Vagina (tissue), 2 donors: ENCODE results near the gene HOXB3. TPM values are rescaled to one million over a fixed set of nuclear protein-coding genes. Genes with fewer than 3 reads are reported as not detected.

ENCODE experiments used
- DNase-seq, 2 donors: peaks; one replicate each; pipeline ENCODE4 v3.0.0-alpha.2; 2017; ENCODE audit errors: extremely low spot score in 2 of 2
- H3K27ac ChIP-seq: fragments of 200-600 bp; sonication (generic); one replicate; pipeline ENCODE4 v1.5.1; 2019
- H3K27me3 ChIP-seq: fragments of 200-600 bp; sonication (generic); one replicate; pipeline ENCODE4 v1.5.1; 2019
- H3K36me3 ChIP-seq, 2 donors: fragments of 200-600 bp; sonication (generic); one replicate each; pipeline ENCODE4 v1.5.1; 2017 to 2019
- H3K4me1 ChIP-seq: fragments of 200-600 bp; sonication (generic); one replicate; pipeline ENCODE4 v1.5.1; 2019
- H3K4me3 ChIP-seq, 2 donors: fragments of 200-600 bp; sonication (generic); 1 replicate in 1 of 2; 2 replicates in 1 of 2; pipeline ENCODE4 v1.5.1; 2016 to 2019
- H3K9me3 ChIP-seq: fragments of 200-600 bp; sonication (generic); one replicate; pipeline ENCODE4 v1.5.1; 2019
- POLR2A ChIP-seq, 2 donors: fragments of 450-650 bp; IDR thresholded peaks; one replicate each; pipeline ENCODE4 v1.6.1; 2017; ENCODE audit warnings: antibody characterized with exemption in 2 of 2, mild to moderate bottlenecking in 2 of 2, moderate library complexity in 2 of 2
- POLR2AphosphoS5 ChIP-seq, 2 donors: sonication (generic); formaldehyde crosslinking; IDR thresholded peaks; one replicate each; pipeline ENCODE4 v1.9.0; 2017; ENCODE audit warnings: antibody characterized with exemption in 2 of 2, mild to moderate bottlenecking in 2 of 2, low read depth in 1 of 2; ENCODE audit not compliant: insufficient read depth in 1 of 2
- intact Hi-C: fragments of 100-400 bp; cut with DNase I; formaldehyde crosslinking; loops from one replicate; pipeline ENCODE4 v1.15.1; 2023
- total RNA-seq: library from RNA; depleted of rRNA; stranded (reverse); fragments of >200 nt; gene quantifications from one replicate; pipeline ENCODE4 v1.2.3, GENCODE V29; 2016
- TF ChIP-seq, protein P1 (sequence below), 3 experiments: fragments of 450-650 bp in 2 of 3; fragments of 200-600 bp in 1 of 3; sonication (generic) in 1 of 3; IDR thresholded peaks; one replicate each; pipeline ENCODE4 v1.5.1; 2017 to 2019; ENCODE audit warnings: antibody characterized with exemption in 3 of 3, mild to moderate bottlenecking in 2 of 3, moderate library complexity in 2 of 3

HOXB3 gene
- total RNA-seq, 1 donor from 2014 or later, result 17.7 TPM

DNA sequence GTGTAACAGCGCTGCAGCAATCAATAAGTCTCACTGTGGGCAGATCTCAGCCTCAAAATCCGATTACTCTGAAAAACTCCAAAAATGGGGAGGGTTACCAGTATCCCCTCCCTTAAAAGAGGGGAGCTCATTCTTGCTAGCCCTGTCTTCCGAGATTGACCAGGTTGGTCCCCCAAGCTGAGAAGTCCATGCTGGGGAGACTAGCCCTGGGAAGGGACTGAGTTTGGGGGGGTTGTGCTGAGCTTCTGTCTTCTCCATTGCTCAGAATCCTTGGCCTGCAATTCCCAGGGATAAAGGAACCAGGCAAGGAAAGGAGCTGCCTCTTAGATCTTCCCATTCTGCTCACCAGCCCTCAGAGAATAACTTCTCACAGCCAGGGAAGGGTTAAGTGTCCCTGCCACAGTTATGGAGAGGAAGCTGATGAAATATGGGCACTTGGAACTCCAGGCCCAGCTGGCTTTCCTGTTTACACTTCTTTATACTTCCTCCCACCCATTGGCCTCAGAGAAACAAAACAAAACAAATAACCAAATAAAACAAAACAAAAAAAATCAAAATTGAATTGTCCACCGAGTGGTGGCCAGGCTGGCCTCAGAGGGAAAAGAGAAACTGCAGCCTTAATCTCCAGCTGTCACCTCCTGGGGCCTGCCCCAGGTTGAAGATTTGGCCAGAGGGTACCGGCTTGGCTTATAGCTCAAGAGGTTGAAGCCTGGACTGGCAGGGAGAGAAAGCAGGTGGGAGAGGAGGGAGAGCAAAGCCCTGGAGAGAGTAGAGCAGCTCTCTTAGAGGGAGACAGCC lies 2.6 kb downstream of the HOXB3 start:
- Histone ChIP-seq H3K36me3 (no peaks in the 10 kb centered on the region), H3K27me3 (no peaks in the 10 kb centered on the region), H3K9me3 (no peaks in the 10 kb centered on the region), H3K27ac (peak overlapping the region; percentile 8), H3K4me1 (peaks cover 15% of the 10 kb centered on the region), H3K4me3 (no peak overlapping the region)
- intact Hi-C loops, result no loop called here
- TF ChIP-seq POLR2A (IDR thresholded peaks at IDR 0.05) (no peak), POLR2AphosphoS5 (IDR thresholded peaks at IDR 0.05; ENCODE audit: insufficient read depth in 1 of 2, low read depth in 1 of 2) (no peak)
- TF ChIP-seq, protein P1, sequence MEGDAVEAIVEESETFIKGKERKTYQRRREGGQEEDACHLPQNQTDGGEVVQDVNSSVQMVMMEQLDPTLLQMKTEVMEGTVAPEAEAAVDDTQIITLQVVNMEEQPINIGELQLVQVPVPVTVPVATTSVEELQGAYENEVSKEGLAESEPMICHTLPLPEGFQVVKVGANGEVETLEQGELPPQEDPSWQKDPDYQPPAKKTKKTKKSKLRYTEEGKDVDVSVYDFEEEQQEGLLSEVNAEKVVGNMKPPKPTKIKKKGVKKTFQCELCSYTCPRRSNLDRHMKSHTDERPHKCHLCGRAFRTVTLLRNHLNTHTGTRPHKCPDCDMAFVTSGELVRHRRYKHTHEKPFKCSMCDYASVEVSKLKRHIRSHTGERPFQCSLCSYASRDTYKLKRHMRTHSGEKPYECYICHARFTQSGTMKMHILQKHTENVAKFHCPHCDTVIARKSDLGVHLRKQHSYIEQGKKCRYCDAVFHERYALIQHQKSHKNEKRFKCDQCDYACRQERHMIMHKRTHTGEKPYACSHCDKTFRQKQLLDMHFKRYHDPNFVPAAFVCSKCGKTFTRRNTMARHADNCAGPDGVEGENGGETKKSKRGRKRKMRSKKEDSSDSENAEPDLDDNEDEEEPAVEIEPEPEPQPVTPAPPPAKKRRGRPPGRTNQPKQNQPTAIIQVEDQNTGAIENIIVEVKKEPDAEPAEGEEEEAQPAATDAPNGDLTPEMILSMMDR (IDR thresholded peaks at IDR 0.05), result no peak
- no peak for DNase-seq

DNA sequence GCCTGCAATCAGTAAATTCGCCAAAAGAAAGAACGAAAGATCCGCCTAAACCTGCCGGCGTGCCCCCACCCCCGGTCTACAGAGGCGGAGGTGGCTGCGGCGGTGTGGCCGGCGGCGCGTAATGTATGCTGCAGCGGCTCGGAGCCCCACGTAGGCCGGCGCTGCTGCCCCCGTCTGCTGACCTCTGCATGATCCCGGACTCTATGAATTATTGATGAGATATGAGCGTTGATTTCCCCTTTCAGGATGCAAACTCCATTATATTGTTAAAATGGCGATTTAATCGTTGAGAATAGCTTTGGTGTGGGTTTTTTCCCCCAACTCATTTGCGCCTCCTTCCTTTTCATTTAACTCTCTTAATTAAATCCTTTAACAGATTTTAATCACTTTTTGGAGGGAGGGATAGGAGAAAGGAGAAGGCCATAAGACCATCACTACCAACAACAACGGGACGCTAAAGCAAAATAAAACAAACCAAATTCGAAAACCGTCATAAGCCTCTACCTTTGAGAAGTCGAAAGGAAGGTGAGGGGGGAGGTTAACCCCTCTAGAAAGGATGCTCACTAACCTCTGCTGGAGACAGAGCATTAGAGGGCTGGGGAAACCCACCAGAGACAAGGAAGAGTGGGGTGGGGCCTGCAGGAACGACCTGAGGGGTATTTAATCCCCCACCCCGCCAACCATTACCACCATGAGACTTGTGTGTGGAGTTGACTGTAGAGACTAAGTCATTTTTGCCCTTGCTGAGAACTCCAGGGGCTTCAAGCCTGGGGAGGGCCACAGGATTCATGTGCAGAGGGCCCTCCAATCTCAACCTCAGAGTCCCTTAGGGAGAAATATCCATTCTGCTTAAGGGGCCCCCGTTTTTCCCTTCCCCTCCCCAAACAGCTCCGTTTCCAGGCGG lies 3.4 kb downstream of the HOXB3 start:
- H3K9me3 ChIP-seq, result no peaks in the 10 kb centered on the region
- no peak for DNase-seq
- intact Hi-C loops, result no loop called here
- H3K27ac ChIP-seq, result peak overlapping the region; percentile 27
- H3K36me3 ChIP-seq, result no peaks in the 10 kb centered on the region
- peak overlapping the region; percentile 55 to 56 for H3K4me3 ChIP-seq
- peaks cover 20% of the 10 kb centered on the region for H3K4me1 ChIP-seq
- TF ChIP-seq, protein P1 (IDR thresholded peaks at IDR 0.05), result no peak
- TF ChIP-seq POLR2A (IDR thresholded peaks at IDR 0.05) (no peak), POLR2AphosphoS5 (IDR thresholded peaks at IDR 0.05; ENCODE audit: insufficient read depth in 1 of 2, low read depth in 1 of 2) (no peak)
- H3K27me3 ChIP-seq, result no peaks in the 10 kb centered on the region

DNA sequence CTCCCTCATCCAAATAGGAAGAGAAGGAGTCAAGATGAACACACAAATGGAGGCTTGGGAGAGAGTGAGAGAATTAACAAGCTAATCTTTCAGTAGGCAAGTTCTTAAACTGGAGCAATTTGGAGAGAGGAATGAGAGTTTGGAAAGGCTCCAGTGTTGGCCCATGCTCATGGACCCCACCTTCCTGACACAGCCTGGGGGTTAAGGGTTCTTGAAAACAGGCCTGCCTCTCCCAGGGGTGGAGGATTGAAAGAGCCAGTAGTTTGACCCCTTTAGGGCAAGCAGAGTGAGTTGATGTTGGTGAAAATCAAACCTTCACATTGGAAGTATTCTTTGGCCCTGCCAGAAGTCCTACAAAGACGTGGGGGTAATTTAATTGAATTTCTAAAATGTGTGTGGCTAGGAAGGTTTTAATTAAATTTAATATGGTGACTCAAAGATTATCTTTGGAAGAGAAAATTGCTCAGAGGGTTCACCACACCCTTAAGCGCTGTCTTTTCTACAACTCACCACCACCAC lies 5.8 kb downstream of the HOXB3 start:
- Histone ChIP-seq H3K4me1 (peaks cover 25% of the 10 kb centered on the region), H3K4me3 (no peak overlapping the region), H3K36me3 (no peaks in the 10 kb centered on the region), H3K27ac (no peak overlapping the region), H3K9me3 (no peaks in the 10 kb centered on the region), H3K27me3 (no peaks in the 10 kb centered on the region)
- DNase-seq, result no peak
- TF ChIP-seq POLR2AphosphoS5 (IDR thresholded peaks at IDR 0.05; ENCODE audit: insufficient read depth in 1 of 2, low read depth in 1 of 2), result no peak
- intact Hi-C loops, result no loop called here

DNA sequence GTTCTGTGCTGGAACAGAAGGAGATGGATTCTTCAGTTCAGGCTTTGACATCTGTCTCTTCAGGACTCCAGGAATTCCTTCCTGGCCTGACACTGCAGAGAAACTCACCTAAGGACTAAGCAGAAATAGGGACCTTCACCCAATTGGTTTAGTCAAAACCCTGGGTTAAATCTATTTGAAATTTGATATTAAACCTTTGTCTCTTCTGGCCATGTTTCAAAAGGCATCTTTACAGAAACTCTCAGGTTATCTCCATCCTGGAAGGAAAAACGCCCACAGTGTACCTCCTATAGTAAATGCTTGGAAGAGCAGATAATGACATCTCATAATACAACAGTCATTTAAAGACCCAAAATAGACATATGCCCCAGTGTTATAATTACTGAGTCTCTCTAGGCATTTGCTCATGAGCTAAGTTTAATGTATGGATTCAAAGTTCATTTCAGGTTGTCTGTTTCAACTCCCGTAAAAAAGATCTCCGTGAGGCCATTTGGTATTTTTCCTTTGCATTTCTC lies 6.3 kb downstream of the HOXB3 start:
- Histone ChIP-seq H3K9me3 (no peaks in the 10 kb centered on the region), H3K4me1 (peaks cover 30% of the 10 kb centered on the region), H3K27ac (no peak overlapping the region), H3K4me3 (no peak overlapping the region), H3K36me3 (no peaks in the 10 kb centered on the region), H3K27me3 (no peaks in the 10 kb centered on the region)
- intact Hi-C loops, result no loop called here
- TF ChIP-seq POLR2A (IDR thresholded peaks at IDR 0.05) (no peak), POLR2AphosphoS5 (IDR thresholded peaks at IDR 0.05; ENCODE audit: insufficient read depth in 1 of 2, low read depth in 1 of 2) (no peak)
- TF ChIP-seq, protein P1 (IDR thresholded peaks at IDR 0.05), result no peak
- DNase-seq, result no peak

DNA sequence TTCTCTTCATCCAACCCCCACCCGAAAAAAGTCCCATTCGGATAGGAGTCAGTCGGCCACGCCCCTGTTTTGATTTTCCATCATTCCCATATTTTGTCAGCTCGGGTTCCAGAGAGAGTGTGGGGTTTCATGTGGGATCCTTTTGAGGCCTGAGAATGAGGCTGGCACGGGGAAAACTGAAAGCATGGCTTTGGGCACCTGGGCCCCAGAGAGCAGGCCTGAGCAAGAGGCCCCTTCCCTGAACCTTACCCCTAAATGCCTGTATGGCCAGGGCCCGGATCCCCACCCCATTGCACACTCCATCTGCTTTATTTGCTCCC lies 7.3 kb downstream of the HOXB3 start:
- H3K9me3 ChIP-seq, result no peaks in the 10 kb centered on the region
- no peak for DNase-seq
- intact Hi-C loops, result no loop called here
- no peaks in the 10 kb centered on the region for H3K36me3 ChIP-seq
- H3K4me1 ChIP-seq, result peaks cover 33% of the 10 kb centered on the region
- H3K4me3 ChIP-seq, result peak overlapping the region in 1 of 2 donors; percentile 42
- peak overlapping the region; percentile 71 for H3K27ac ChIP-seq
- no peaks in the 10 kb centered on the region for H3K27me3 ChIP-seq
- TF ChIP-seq POLR2AphosphoS5 (IDR thresholded peaks at IDR 0.05; ENCODE audit: insufficient read depth in 1 of 2, low read depth in 1 of 2) (no peak), POLR2A (IDR thresholded peaks at IDR 0.05) (no peak)
- TF ChIP-seq, protein P1 (IDR thresholded peaks at IDR 0.05), result no peak
